NCI-H82 treated with DMSO at 0.1 percent for 48 hours (cell line): ENCODE data around the gene FBXO28.
"Not testable (repeated sequence)": the region's sequence is repeated elsewhere in the genome, so short reads cannot be mapped to it uniquely, and the experiment has no call there.

ENCODE experiments used
- DNase-seq: peaks from one replicate; lab custom pipeline; 2025; ENCODE audit not compliant: unreplicated experiment; lab: John Stamatoyannopoulos, UW

Gene FBXO28, protein sequence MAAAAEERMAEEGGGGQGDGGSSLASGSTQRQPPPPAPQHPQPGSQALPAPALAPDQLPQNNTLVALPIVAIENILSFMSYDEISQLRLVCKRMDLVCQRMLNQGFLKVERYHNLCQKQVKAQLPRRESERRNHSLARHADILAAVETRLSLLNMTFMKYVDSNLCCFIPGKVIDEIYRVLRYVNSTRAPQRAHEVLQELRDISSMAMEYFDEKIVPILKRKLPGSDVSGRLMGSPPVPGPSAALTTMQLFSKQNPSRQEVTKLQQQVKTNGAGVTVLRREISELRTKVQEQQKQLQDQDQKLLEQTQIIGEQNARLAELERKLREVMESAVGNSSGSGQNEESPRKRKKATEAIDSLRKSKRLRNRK

GRCh38 chr1:224113918-224114786, at the start of gene FBXO28:
Gene FBXO28 (plus strand): TSS chr1:224114111. CDS start chr1:224114130, 19 bp downstream.
- peak; percentile 96 for DNase-seq

DNA sequence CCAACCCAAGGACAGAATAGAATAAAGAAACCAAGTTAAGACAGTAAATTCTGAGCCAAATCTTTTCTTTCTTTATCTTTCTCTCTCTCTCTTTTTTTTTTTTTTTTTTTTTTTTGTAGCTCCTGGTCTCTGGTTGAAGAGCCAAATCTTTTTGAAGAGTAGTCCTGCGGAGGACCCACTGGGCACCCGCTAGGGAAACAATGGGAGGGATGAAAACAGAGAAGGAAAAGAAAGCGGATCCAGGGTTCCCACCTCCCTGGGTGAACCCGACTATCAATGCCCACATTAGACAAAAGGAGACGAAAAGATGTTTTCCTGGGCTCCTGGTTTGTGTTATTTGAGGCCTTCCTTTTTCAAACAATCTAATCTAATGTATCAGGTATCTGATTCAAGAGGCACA, 49.8 kb upstream of the FBXO28 start:
- DNase-seq = no peak

GRCh38 chr1:224065455-224065854, 48.5 kb upstream of the FBXO28 start:
- no peak for DNase-seq

DNA sequence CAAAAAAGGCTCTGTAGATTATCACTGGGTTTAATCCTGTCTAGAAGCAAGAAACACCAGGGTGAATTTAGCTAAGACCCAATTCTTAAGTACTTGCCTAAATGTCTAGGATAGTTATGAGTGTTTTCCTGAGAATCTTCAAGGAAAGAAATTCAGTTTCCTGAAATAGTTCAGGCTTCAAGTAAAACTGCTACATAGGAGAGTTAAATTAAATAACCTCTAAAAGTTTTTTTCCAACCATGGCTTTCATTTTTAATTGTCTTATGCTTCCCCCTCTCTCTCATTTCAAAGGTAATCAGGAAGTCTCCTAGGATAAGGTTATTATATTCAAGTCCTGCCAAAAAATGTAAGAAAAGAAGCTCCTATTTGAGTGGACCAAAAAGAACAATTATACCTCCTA, 46.7 kb upstream of the FBXO28 start:
- no peak for DNase-seq

DNA sequence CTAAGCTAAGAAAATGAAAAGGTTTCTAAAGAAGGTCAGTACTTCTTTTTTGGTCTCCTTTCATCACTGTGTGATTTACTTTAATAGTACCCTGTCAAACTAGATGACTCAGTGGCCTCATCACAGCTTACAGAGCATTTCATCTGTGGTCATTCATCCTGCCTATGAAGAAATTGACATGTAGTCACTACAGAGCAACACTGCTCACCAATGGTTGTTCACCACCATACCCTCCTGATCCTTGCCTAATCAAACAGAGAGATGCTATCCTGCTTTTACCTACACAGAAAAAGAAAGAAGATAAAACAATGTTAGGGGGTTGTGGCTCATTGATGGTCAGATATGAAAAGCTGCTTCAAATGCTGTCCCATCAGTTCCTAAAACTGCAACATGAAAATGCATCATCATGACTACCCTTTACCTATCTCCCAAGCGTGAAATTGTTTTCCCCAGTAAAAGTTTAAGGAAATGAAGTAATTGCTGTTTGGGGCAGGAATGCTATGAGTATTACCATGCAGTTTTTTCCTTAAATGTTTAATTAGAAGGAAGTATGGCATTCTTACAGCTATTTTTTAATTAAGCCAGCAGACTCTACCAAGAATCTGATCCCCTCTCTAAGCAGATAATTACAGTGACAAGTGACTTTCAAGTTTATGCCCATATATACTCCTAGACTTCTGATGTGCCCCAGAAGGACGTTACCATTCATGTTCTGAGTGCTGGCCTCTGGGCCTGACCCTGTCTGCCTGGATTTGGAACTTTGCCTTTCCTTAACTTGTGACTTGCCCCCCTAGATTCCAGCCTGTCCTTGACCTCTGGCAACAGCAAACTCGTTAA, 46.1 kb upstream of the FBXO28 start:
- peak; percentile 33 for DNase-seq

GRCh38 chr1:224068458-224069072, 45.3 kb upstream of the FBXO28 start:
- no peak for DNase-seq

- no peak for DNase-seq
These were observed 44.8 kb upstream of the FBXO28 start for GRCh38 chr1:224069138-224069537.

DNA sequence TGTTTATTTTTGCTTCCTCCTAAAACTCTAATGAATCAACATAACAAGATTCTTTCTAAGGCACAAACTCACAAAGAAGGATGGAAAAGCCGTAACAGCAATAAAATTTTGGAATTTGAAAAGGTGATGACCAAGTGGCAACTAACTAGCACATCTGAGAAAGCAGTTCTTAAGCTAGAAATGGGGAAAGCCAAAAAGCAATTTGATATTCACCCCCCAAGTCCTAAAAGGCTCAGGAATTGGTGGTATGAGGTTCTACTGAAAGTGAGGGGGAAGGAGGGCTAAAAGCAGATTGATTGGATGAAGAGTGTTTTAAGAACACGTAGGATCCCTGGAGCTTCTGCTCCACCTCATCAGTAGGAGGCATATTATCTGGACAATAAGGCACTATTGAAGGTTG, 43.4 kb upstream of the FBXO28 start:
- no peak for DNase-seq

DNA sequence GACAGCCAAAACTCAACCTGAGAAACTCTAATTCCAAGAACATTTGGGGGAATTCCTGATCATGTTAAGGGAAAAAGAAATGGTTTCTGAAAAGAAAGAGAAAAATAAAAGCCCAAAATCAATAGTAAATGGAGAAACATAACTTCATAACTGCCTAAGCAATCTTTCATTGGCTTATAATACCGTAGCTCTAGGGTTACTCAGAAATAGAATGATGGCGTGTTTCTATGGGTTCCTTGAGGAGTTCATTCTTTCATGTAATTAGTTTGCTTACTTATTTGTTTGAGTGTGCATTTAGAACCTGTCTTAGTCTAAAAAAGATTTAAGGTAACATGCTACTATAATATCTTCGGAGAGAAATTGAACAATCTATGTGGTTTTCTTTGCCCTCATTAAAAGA, 37.5 kb upstream of the FBXO28 start:
- no peak for DNase-seq

GRCh38 chr1:224079644-224080043, 34.3 kb upstream of the FBXO28 start:
- DNase-seq = not testable (repeated sequence)

- DNase-seq = no peak
These were observed 33.7 kb upstream of the FBXO28 start for GRCh38 chr1:224080115-224080774.

DNA sequence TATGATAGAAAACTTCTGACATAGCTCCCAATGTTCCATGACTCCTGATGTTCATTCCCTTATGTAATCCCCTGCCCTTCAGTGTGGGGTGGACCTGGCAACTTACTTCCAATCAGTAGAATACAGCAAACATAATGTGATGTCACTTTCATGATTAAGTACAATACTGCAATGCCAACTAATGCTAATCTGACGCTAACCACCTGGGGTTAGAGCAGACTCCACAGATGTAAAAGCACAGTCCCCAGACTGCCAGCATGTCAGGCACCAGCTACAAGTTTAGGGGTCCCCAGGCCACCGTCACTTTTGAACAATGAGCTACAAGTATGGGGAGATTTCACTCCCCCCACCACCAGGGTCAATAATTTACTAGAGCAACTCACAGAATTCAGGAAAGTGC, 32.3 kb upstream of the FBXO28 start:
- DNase-seq = no peak

DNA sequence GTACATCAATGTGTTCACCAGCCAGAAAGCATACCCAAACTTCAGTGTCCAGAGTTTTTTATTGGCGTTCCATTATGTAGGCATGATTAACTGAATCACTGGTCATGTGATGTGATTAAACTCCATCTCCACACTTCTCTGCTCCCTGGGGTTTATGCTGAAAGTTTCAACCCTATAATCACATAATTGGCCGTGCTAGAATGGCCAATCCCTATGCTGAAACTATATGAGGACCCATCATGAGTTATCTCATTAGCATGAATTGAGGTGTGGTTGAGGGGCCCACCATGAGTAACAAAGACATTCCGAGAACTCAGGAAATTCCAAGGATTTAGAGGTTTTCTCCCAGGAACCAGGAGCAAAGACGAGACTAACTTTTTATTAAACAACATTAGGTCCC, 31.8 kb upstream of the FBXO28 start:
- DNase-seq = no peak

GRCh38 chr1:224084867-224085266, 29.0 kb upstream of the FBXO28 start:
- no peak for DNase-seq

GRCh38 chr1:224085421-224086108, 28.3 kb upstream of the FBXO28 start:
- DNase-seq = no peak

DNA sequence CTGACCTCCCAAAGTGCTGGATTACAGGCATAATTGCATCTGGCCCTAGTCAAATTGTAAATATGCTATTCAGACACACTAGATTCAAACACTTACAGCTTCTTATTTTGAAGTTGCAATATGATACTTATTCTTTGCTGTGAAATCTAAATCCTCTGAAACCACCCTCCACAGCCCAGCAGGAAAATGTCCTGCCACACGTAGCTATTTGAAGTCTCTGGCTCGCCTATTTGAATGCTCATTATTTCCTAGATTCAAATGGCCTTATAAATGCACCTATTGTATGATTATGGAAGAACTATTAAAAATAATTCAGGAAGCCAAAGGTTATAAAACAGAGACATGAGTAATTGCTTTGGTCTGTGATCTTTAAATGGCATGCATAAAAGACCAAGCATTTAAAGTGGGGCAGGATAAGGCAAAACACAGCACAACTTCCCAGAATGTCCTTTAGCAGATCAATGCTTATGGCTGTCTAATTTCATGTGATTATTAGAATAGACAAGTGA, 26.6 kb upstream of the FBXO28 start:
- DNase-seq = no peak

DNA sequence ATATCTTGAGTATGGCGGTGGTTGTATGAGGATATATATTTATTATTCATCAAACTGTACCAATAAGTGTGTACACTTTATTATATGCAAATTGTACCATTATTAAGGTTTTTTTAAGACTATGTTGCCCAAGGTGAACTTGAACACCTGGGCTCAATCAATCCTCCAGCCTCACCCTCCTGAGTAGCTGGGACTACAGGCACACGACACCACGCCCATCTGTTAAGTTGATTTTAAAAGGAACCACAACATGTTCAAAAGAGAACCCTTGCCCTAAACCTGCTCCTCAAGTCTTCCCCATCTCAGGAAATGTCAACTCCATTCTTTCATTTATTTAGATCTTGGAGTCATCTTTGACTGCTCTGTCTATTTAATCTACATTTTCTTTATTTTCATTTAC, 24.3 kb upstream of the FBXO28 start:
- no peak for DNase-seq

DNA sequence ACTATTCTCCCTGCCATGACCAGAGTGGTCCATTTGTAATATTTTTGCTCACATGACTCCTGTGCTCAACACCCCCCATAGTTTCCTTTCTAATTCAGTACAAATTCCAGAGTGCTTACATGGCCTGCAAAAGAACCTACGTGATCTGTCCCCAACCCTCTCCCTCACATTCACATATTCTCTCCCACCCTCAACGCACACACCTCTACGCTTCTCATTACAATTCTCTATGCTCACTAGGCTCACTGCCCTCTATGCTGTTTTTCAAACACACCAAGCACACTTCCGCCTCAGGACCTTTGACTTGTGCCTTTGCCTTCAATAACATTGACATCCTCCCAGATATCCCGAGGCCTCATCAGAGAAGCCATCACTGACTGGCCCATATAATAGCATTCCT, 23.8 kb upstream of the FBXO28 start:
- DNase-seq = no peak

- DNase-seq = no peak
These were observed 21.8 kb upstream of the FBXO28 start for GRCh38 chr1:224092111-224092510.

GRCh38 chr1:224092601-224093000, 21.3 kb upstream of the FBXO28 start:
- DNase-seq = no peak
